Thyroid gland (tissue), 4 donors: Measurements from ENCODE around the gene F2RL3. TPM values are rescaled to one million over a fixed set of nuclear protein-coding genes. Genes with fewer than 3 reads are reported as not detected.

Source experiments
- DNase-seq, 2 donors: peaks; one replicate each; pipeline ENCODE4 v3.0.0-alpha.2; 2019
- H3K27ac ChIP-seq, 3 donors: fragments of 200-600 bp; sonication (generic); 1 replicate in 2 of 3; 2 replicates in 1 of 3; pipeline ENCODE4 v1.5.1; 2016 to 2019; ENCODE audit warnings: mild to moderate bottlenecking in 1 of 3, moderate library complexity in 1 of 3
- H3K27me3 ChIP-seq: fragments of 200-600 bp; sonication (generic); one replicate; pipeline ENCODE4 v1.5.1; 2019
- H3K36me3 ChIP-seq, 2 donors: fragments of 200-600 bp; sonication (generic); one replicate each; pipeline ENCODE4 v1.5.1; 2016 to 2019
- H3K4me1 ChIP-seq, 2 donors: fragments of 200-600 bp; sonication (generic); one replicate each; pipeline ENCODE4 v1.5.1; 2017 to 2019
- H3K4me3 ChIP-seq, 3 donors: fragments of 200-600 bp; sonication (generic); replicated peaks in 1 of 3; 1 replicate in 2 of 3; 2 replicates in 1 of 3; pipeline ENCODE4 v1.5.1; 2016; ENCODE audit warnings: mild to moderate bottlenecking in 1 of 3
- H3K9me3 ChIP-seq: fragments of 200-600 bp; sonication (generic); one replicate; pipeline ENCODE4 v1.5.1; 2017
- POLR2A ChIP-seq, 2 donors: fragments of 450-650 bp; IDR thresholded peaks; one replicate each; pipeline ENCODE4 v1.6.1; 2017; ENCODE audit warnings: antibody characterized with exemption in 2 of 2, mild to moderate bottlenecking in 2 of 2, moderate library complexity in 1 of 2
- WGBS, 2 donors: methylation state at CpG; one replicate each; pipeline ENCODE4 v1.1.5; 2017; 5-methylcytosine and 5-hydroxymethylcytosine counted together
- intact Hi-C: fragments of 100-400 bp; cut with DNase I; formaldehyde crosslinking; loops from one replicate; pipeline ENCODE4 v1.15.1; 2023
- total RNA-seq, 4 donors: library from RNA; depleted of rRNA; stranded (reverse); fragments of >200 nt; gene quantifications; one replicate each; pipeline ENCODE4 v1.2.3, GENCODE V29; 2016
- TF ChIP-seq, protein P1 (sequence below), 6 experiments: fragments of 200-600 bp in 3 of 6; fragments of 450-650 bp in 3 of 6; sonication (generic) in 3 of 6; IDR thresholded peaks; one replicate each; pipeline ENCODE4 v1.5.1; 2016 to 2019; ENCODE audit warnings: antibody characterized with exemption in 6 of 6, mild to moderate bottlenecking in 2 of 6, inconsistent platforms in 1 of 6, moderate library complexity in 1 of 6

F2RL3 gene
- total RNA-seq, 4 donors from 2014 or later: 9.9 to 44.2 (median 12.6) TPM

DNA sequence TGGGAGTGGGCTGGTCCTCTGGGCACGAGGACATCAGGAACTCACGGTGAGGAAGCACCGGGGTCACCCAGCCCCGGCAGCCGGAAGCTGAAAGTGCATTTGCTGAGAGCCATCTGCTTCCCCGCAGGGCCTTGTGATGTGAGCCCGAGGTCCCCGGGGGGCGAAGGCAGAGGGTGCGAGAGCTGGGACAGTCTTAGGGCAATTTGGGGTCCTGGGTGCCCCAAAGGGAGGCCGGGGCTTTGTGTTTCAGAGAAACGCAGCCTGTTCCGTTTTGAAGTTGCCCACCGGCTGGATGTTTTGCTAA is 4.8 kb downstream of the F2RL3 start:
- Histone ChIP-seq H3K4me3 (no peak overlapping the region), H3K36me3 (no peaks in the 10 kb centered on the region), H3K9me3 (no peaks in the 10 kb centered on the region), H3K27me3 (no peaks in the 10 kb centered on the region), H3K4me1 (peaks cover 0 to 13% of the 10 kb centered on the region in 2 donors), H3K27ac (peak overlapping the region in 2 of 3 donors; percentile 33 to 45)
- intact Hi-C loops: no loop called here
- DNase-seq: peak in 1 of 2 donors; percentile 14
- 37 to 49% methylated on average over 9 to 14 of the region's 14 CpGs for WGBS, 2 donors
- TF ChIP-seq, protein P1, sequence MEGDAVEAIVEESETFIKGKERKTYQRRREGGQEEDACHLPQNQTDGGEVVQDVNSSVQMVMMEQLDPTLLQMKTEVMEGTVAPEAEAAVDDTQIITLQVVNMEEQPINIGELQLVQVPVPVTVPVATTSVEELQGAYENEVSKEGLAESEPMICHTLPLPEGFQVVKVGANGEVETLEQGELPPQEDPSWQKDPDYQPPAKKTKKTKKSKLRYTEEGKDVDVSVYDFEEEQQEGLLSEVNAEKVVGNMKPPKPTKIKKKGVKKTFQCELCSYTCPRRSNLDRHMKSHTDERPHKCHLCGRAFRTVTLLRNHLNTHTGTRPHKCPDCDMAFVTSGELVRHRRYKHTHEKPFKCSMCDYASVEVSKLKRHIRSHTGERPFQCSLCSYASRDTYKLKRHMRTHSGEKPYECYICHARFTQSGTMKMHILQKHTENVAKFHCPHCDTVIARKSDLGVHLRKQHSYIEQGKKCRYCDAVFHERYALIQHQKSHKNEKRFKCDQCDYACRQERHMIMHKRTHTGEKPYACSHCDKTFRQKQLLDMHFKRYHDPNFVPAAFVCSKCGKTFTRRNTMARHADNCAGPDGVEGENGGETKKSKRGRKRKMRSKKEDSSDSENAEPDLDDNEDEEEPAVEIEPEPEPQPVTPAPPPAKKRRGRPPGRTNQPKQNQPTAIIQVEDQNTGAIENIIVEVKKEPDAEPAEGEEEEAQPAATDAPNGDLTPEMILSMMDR (IDR thresholded peaks at IDR 0.05): no peak
- TF ChIP-seq POLR2A (IDR thresholded peaks at IDR 0.05): no peak

DNA sequence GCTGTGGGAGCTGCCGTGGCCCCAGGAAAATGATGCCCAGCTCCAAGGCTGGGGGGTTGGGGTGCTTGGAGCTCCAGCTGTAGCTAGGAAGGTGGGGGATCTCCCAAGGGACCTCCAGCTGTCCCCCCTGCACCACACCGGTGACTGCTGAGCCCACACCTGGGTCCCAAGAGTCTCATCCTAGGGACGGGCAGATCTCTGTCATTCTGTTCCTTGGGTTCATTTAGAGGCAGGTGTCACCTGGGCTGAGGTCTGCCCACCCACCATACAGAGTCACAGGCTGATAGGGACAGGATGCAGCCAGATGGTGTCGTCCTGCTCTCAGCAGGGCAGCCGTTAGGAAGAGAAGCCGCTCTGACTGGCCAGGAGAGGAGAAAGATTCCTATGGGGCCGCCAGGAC is 5.3 kb downstream of the F2RL3 start:
- no peak for TF ChIP-seq POLR2A (IDR thresholded peaks at IDR 0.05)
- TF ChIP-seq, protein P1 (IDR thresholded peaks at IDR 0.05): no peak
- intact Hi-C loops: no loop called here
- H3K4me3 ChIP-seq: no peak overlapping the region
- H3K27ac ChIP-seq: peak overlapping the region in 1 of 3 donors; percentile 33
- WGBS, 2 donors: 74 to 85% methylated on average over 4 to 6 of the region's 7 CpGs
- H3K27me3 ChIP-seq: no peaks in the 10 kb centered on the region
- peaks cover 0 to 8% of the 10 kb centered on the region in 2 donors for H3K4me1 ChIP-seq
- DNase-seq: no peak
- H3K9me3 ChIP-seq: no peaks in the 10 kb centered on the region
- H3K36me3 ChIP-seq: no peaks in the 10 kb centered on the region

DNA sequence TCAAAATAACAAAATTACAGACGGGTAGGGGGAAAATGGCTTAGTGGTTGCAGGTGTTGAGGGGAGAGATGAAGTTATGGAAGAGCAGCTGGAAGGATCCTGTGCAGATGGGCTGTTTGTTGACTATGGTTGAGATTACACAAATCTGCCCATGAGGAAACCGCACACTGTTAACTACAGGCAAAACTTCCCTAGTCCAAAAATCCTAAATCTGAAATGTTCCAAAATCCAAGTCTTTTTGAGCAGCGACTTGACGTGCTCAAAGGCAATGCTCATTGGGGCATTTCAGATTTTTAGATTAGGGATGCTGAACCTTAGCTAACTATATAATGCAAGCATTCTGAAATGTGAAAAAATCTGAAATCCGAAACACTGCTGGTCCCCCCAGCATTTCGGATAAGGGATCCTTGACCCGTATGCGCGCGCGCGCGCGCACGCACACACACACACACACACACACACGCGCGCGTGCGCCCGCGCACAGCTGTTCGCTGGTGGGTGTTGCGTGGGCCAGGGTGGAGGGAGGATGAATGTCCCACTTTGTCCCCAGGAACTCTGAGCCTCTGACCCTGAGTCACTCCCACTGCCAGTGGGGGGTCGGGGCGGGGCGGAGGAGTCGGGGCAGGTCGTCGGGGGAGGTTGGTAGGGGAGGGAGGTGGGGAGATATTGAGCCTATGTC is 6.8 kb downstream of the F2RL3 start:
- no peak for DNase-seq
- intact Hi-C loops: no loop called here
- WGBS, 2 donors: 47 to 52% methylated on average over 24 to 27 of the region's 30 CpGs

DNA sequence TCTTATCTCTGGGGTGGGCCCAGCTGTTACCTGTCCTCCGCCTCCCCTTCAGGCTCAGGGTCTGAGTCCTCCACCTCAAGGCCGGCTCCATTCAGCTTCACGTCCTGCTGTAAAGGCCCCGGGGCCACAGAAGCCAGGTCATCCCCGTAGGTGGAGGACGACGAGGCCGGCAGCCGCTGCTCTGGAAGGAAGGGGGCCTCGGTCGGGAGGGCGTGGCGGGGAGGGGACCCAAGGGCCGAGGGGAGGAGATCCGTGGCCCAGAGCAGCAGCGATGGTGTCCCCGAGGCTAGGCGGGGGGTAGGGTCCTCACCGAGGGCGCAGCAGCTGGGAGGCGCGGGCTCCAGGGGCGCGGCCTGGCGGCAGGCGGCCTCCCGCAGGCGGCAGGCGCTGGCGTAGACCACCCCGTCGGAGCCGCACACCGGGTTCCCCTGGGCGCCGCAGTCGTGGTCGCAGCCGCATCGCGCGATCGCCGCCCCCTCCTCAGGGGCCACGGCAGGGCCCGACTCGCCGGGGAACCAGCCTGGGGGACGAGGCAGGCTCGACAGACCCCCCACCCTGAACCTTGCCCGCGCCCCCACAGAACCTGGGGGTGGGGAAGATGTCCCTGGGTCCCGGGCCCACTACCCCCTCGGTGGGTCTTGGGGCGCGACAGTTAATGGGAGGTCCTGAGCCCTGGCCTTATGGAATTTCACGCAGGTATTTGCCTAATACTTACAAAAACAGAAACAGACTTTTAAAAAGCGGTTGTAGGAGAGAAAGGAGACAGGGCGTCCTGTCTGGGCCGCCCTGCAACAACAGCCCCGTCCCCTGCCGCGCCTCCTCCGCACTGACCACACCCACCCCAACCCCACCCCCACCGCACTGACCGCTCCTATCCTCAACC is 7.6 kb downstream of the F2RL3 start:
- H3K27me3 ChIP-seq: no peaks in the 10 kb centered on the region
- DNase-seq: no peak
- WGBS, 2 donors: 3% methylated on average over 20 to 30 of the region's 66 CpGs

More for the DNA sequence above, 6.8 kb downstream of the F2RL3 start:
- H3K27me3 ChIP-seq: no peaks in the 10 kb centered on the region
- peak overlapping the region in 2 of 3 donors; percentile 33 to 53 for H3K27ac ChIP-seq
- no peak for TF ChIP-seq POLR2A (IDR thresholded peaks at IDR 0.05)
- TF ChIP-seq, protein P1 (IDR thresholded peaks at IDR 0.05): no peak
- peaks cover 0 to 7% of the 10 kb centered on the region in 2 donors for H3K4me1 ChIP-seq
- no peaks in the 10 kb centered on the region for H3K36me3 ChIP-seq
- H3K4me3 ChIP-seq: no peak overlapping the region
- no peaks in the 10 kb centered on the region for H3K9me3 ChIP-seq

More for the DNA sequence above, 7.6 kb downstream of the F2RL3 start:
- Histone ChIP-seq H3K36me3 (no peaks in the 10 kb centered on the region), H3K4me1 (peaks cover 0 to 7% of the 10 kb centered on the region in 2 donors), H3K9me3 (no peaks in the 10 kb centered on the region), H3K27ac (peak overlapping the region in 2 of 3 donors; percentile 33 to 53), H3K4me3 (peak overlapping the region in 1 of 3 donors; percentile 34)
- intact Hi-C loops: no loop called here
- no peak for TF ChIP-seq POLR2A (IDR thresholded peaks at IDR 0.05)
- TF ChIP-seq, protein P1 (IDR thresholded peaks at IDR 0.05): no peak
